BJ (cell line): ENCODE results near the gene CRABP2. TPM values are rescaled to one million over a fixed set of nuclear protein-coding genes. Genes with fewer than 3 reads are reported as not detected.

Source experiments
- CTCF ChIA-PET: fragments of 350-600 bp; formaldehyde crosslinking; extraction: SDS; loops from one replicate; lab custom pipeline; 2021; ENCODE audit warnings: antibody characterized with exemption, inconsistent platforms; lab: Yijun Ruan, JAX
- POLR2A ChIA-PET: fragments of 300-600 bp; sonication (Branson Sonifier 250); formaldehyde crosslinking; extraction: SDS; loops from one replicate; lab custom pipeline; 2021; ENCODE audit warnings: antibody characterized with exemption; lab: Charles Lee
- DNase-seq: peaks from one replicate; pipeline ENCODE4 v3.0.0-alpha.2; 2011; ENCODE audit warnings: low read depth
- H3K27me3 ChIP-seq: 2 replicates; pipeline ENCODE4 v1.6.0; 2011; ENCODE audit warnings: low read length; ENCODE audit not compliant: control insufficient read depth, insufficient read depth
- H3K36me3 ChIP-seq: 2 replicates; pipeline ENCODE4 v1.5.1; 2011; ENCODE audit warnings: low read length; ENCODE audit not compliant: control insufficient read depth, insufficient read depth
- H3K4me3 ChIP-seq: 2 replicates; pipeline ENCODE4 v1.5.1; 2011; ENCODE audit warnings: low read depth, mild to moderate bottlenecking, control low read depth, low read length
- CTCF ChIP-seq: IDR thresholded peaks from 2 replicates; pipeline ENCODE4 v1.5.1; 2011; ENCODE audit warnings: low read depth, mild to moderate bottlenecking, control low read depth, inconsistent platforms, low read length, moderate library complexity; ENCODE audit not compliant: insufficient read depth
- polyA plus RNA-seq: library from polyadenylated mRNA; depleted of rRNA; stranded (reverse); fragments of >200 nt; gene quantifications from 2 replicates; pipeline ENCODE4 v1.2.3, GENCODE V29; 2011

The CRABP2 gene
- polyA plus RNA-seq, 1 experiment: 75.9 TPM

- POLR2A ChIA-PET: interaction anchor here (0.6 to 0.9 kb wide), 2 partner anchors 13 to 14 kb away, joined by 4 read pairs; no protein-coding TSS in a partner anchor
- CTCF ChIA-PET: interaction anchor here (0.7 to 18.8 kb wide), 6 partner anchors 19 to 240 kb away, joined by 3 to 548 read pairs (median 20); partner anchors contain the start of genes HAPLN2, METTL25B, NES and NTRK1
- Histone ChIP-seq H3K4me3 (no peak overlapping the region), H3K27me3 (peaks cover under 1% of the 10 kb centered on the region; the same call in 1 of the 2 replicates), H3K36me3 (no peaks in the 10 kb centered on the region)
- no peak for TF ChIP-seq CTCF
- no peak for DNase-seq
Observed at GRCh38 chr1:156662005-156662799, 43.2 kb downstream of the CRABP2 start.

GRCh38 chr1:156660752-156661112, 44.7 kb downstream of the CRABP2 start:
- peaks cover 15% of the 10 kb centered on the region for H3K27me3 ChIP-seq
- no peak for DNase-seq
- H3K4me3 ChIP-seq: peak overlapping the region; percentile 22; the same call in 1 of the 2 replicates
- no peaks in the 10 kb centered on the region for H3K36me3 ChIP-seq
- CTCF ChIA-PET: interaction anchor here (0.6 to 18.8 kb wide), 16 partner anchors 20 to 267 kb away, joined by 3 to 548 read pairs (median 6); partner anchors contain the start of genes CRABP2, HAPLN2, METTL25B and NES
- no peak for TF ChIP-seq CTCF
- POLR2A ChIA-PET: interaction anchor here (1.1 kb wide), 2 partner anchors 17 to 46 kb away, joined by 3 read pairs; partner anchors contain the start of gene NES

- POLR2A ChIA-PET: interaction anchor here (1.1 kb wide), 1 partner anchor 47 kb away, joined by 3 read pairs; no protein-coding TSS in a partner anchor
- Histone ChIP-seq H3K36me3 (no peaks in the 10 kb centered on the region), H3K27me3 (peaks cover 18% of the 10 kb centered on the region), H3K4me3 (no peak overlapping the region)
- DNase-seq: peak; percentile 85
- CTCF ChIA-PET: interaction anchor here (0.7 to 18.8 kb wide), 26 partner anchors 8 to 315 kb away, joined by 3 to 548 read pairs (median 5); partner anchors contain the start of genes BCAN, CRABP2, HAPLN2 and METTL25B
- TF ChIP-seq CTCF: peak; percentile 100
Observed at GRCh38 chr1:156659988-156660751, 45.2 kb downstream of the CRABP2 start.

GRCh38 chr1:156659661-156659987, 45.8 kb downstream of the CRABP2 start:
- Histone ChIP-seq H3K36me3 (no peaks in the 10 kb centered on the region), H3K4me3 (no peak overlapping the region), H3K27me3 (peaks cover 18% of the 10 kb centered on the region)
- CTCF ChIA-PET: interaction anchor here (0.6 to 18.8 kb wide), 21 partner anchors 8 to 315 kb away, joined by 3 to 548 read pairs (median 4); partner anchors contain the start of genes BCAN, CRABP2, HAPLN2 and METTL25B
- POLR2A ChIA-PET: no interaction called here
- no peak for DNase-seq
- no peak for TF ChIP-seq CTCF
